ENCODE data around the gene C1orf94.
A peak's percentile ranks its signal among the peaks of the same experiment; 100 is the strongest.
"Not testable (repeated sequence)": the region's sequence is repeated elsewhere in the genome, so short reads cannot be mapped to it uniquely, and the experiment has no call there.

The C1orf94 gene

GRCh38 chr1:34165422-34165921 is 11.2 kb upstream of the C1orf94 start:
- no peaks in the 10 kb centered on the region for H3K36me3 ChIP-seq (ENCODE audit: insufficient read depth, low read length)
- peak overlapping the region; percentile 85; the same call in 1 of the 2 replicates for H3K27ac ChIP-seq (ENCODE audit: low read depth, low read length)
- peaks cover 21% of the 10 kb centered on the region for H3K4me1 ChIP-seq (ENCODE audit: insufficient read depth, low read length)
- H3K27me3 ChIP-seq (ENCODE audit: insufficient read depth, low read length): peaks cover 45% of the 10 kb centered on the region; the same call in 1 of the 2 replicates
- H3K9me3 ChIP-seq (ENCODE audit: insufficient read depth, low read depth, low read length): no peaks in the 10 kb centered on the region
- H3K9ac ChIP-seq (ENCODE audit: low read depth, low read length): peak overlapping the region; percentile 76; the same call in 1 of the 2 replicates
- WGBS: 1% methylated on average over 7 of the region's 13 CpGs
- peak overlapping the region; percentile 60 for H3K4me3 ChIP-seq (ENCODE audit: low read length)

GRCh38 chr1:34166191-34166624 is 10.5 kb upstream of the C1orf94 start:
- H3K9me3 ChIP-seq (ENCODE audit: insufficient read depth, low read depth, low read length): no peaks in the 10 kb centered on the region

GRCh38 chr1:34166625-34167361 is 9.9 kb upstream of the C1orf94 start:
- peak overlapping the region; percentile 92; the same call in 1 of the 2 replicates for H3K27ac ChIP-seq (ENCODE audit: low read depth, low read length)

More at GRCh38 chr1:34166191-34166624, 10.5 kb upstream of the C1orf94 start:
- peaks cover 21% of the 10 kb centered on the region for H3K4me1 ChIP-seq (ENCODE audit: insufficient read depth, low read length)
- peak overlapping the region; percentile 92; the same call in 1 of the 2 replicates for H3K27ac ChIP-seq (ENCODE audit: low read depth, low read length)
- WGBS: under 1% methylated on average over 27 of the region's 27 CpGs
- H3K36me3 ChIP-seq (ENCODE audit: insufficient read depth, low read length): no peaks in the 10 kb centered on the region
- H3K27me3 ChIP-seq (ENCODE audit: insufficient read depth, low read length): peaks cover 45% of the 10 kb centered on the region; the same call in 1 of the 2 replicates
- peak overlapping the region; percentile 33; the same call in 1 of the 2 replicates for H3K9ac ChIP-seq (ENCODE audit: low read depth, low read length)
- peak overlapping the region; percentile 60 for H3K4me3 ChIP-seq (ENCODE audit: low read length)

GRCh38 chr1:34167389-34167788 is 9.3 kb upstream of the C1orf94 start:
- peaks cover 22% of the 10 kb centered on the region for H3K4me1 ChIP-seq (ENCODE audit: insufficient read depth, low read length)
- peak overlapping the region; percentile 75 for H3K9ac ChIP-seq (ENCODE audit: low read depth, low read length)
- H3K27me3 ChIP-seq (ENCODE audit: insufficient read depth, low read length): peaks cover 45% of the 10 kb centered on the region; the same call in 1 of the 2 replicates
- H3K9me3 ChIP-seq (ENCODE audit: insufficient read depth, low read depth, low read length): no peaks in the 10 kb centered on the region
- 20% methylated on average over 13 of the region's 13 CpGs for WGBS
- H3K27ac ChIP-seq (ENCODE audit: low read depth, low read length): peak overlapping the region; percentile 92; the same call in 1 of the 2 replicates
- H3K4me3 ChIP-seq (ENCODE audit: low read length): peak overlapping the region; percentile 60
- no peaks in the 10 kb centered on the region for H3K36me3 ChIP-seq (ENCODE audit: insufficient read depth, low read length)

More at GRCh38 chr1:34166625-34167361, 9.9 kb upstream of the C1orf94 start:
- Histone ChIP-seq H3K9ac (ENCODE audit: low read depth, low read length) (peak overlapping the region; percentile 75), H3K36me3 (ENCODE audit: insufficient read depth, low read length) (no peaks in the 10 kb centered on the region), H3K27me3 (ENCODE audit: insufficient read depth, low read length) (peaks cover 45% of the 10 kb centered on the region; the same call in 1 of the 2 replicates), H3K4me3 (ENCODE audit: low read length) (peak overlapping the region; percentile 60), H3K4me1 (ENCODE audit: insufficient read depth, low read length) (peaks cover 21% of the 10 kb centered on the region), H3K9me3 (ENCODE audit: insufficient read depth, low read depth, low read length) (no peaks in the 10 kb centered on the region)
- 2% methylated on average over 21 of the region's 24 CpGs for WGBS

- 94% methylated on average over 6 of the region's 6 CpGs for WGBS
- no peak overlapping the region for H3K27ac ChIP-seq (ENCODE audit: low read depth, low read length)
- H3K36me3 ChIP-seq (ENCODE audit: insufficient read depth, low read length): no peaks in the 10 kb centered on the region
- H3K9ac ChIP-seq (ENCODE audit: low read depth, low read length): no peak overlapping the region
- H3K4me1 ChIP-seq (ENCODE audit: insufficient read depth, low read length): peaks cover 35% of the 10 kb centered on the region
- peaks cover 22% of the 10 kb centered on the region for H3K27me3 ChIP-seq (ENCODE audit: insufficient read depth, low read length)
- no peaks in the 10 kb centered on the region for H3K9me3 ChIP-seq (ENCODE audit: insufficient read depth, low read depth, low read length)
- no peak overlapping the region for H3K4me3 ChIP-seq (ENCODE audit: low read length)
These were observed 963 bp upstream of the C1orf94 start for GRCh38 chr1:34175744-34176143.

- Histone ChIP-seq H3K9ac (ENCODE audit: low read depth, low read length) (no peak overlapping the region), H3K4me3 (ENCODE audit: low read length) (no peak overlapping the region), H3K27ac (ENCODE audit: low read depth, low read length) (no peak overlapping the region), H3K27me3 (ENCODE audit: insufficient read depth, low read length) (peaks cover 22% of the 10 kb centered on the region), H3K4me1 (ENCODE audit: insufficient read depth, low read length) (peaks cover 28% of the 10 kb centered on the region), H3K36me3 (ENCODE audit: insufficient read depth, low read length) (no peaks in the 10 kb centered on the region), H3K9me3 (ENCODE audit: insufficient read depth, low read depth, low read length) (no peaks in the 10 kb centered on the region)
- 93% methylated on average over 2 of the region's 2 CpGs for WGBS
These were observed 1.4 kb downstream of the C1orf94 start for GRCh38 chr1:34178072-34178471.

- not testable (repeated sequence) for H3K9me3 ChIP-seq (ENCODE audit: insufficient read depth, low read depth, low read length); H3K9ac ChIP-seq (ENCODE audit: low read depth, low read length); H3K27ac ChIP-seq (ENCODE audit: low read depth, low read length); H3K4me3 ChIP-seq (ENCODE audit: low read length); H3K27me3 ChIP-seq (ENCODE audit: insufficient read depth, low read length); H3K36me3 ChIP-seq (ENCODE audit: insufficient read depth, low read length)
- H3K4me1 ChIP-seq (ENCODE audit: insufficient read depth, low read length): peaks cover 34% of the 10 kb centered on the region
- 97% methylated on average over 4 of the region's 4 CpGs for WGBS
These were observed 6.7 kb downstream of the C1orf94 start for GRCh38 chr1:34183381-34183780.

GRCh38 chr1:34186741-34187494 is 10.2 kb downstream of the C1orf94 start:
- Histone ChIP-seq H3K36me3 (ENCODE audit: insufficient read depth, low read length) (no peaks in the 10 kb centered on the region), H3K4me3 (ENCODE audit: low read length) (no peak overlapping the region), H3K27me3 (ENCODE audit: insufficient read depth, low read length) (no peaks in the 10 kb centered on the region), H3K9me3 (ENCODE audit: insufficient read depth, low read depth, low read length) (peaks cover 8% of the 10 kb centered on the region), H3K9ac (ENCODE audit: low read depth, low read length) (no peak overlapping the region), H3K27ac (ENCODE audit: low read depth, low read length) (no peak overlapping the region), H3K4me1 (ENCODE audit: insufficient read depth, low read length) (peaks cover 23% of the 10 kb centered on the region)
- 89% methylated on average over 12 of the region's 12 CpGs for WGBS

- peaks cover 33% of the 10 kb centered on the region for H3K4me1 ChIP-seq (ENCODE audit: insufficient read depth, low read length)
These were observed 11.7 kb downstream of the C1orf94 start for GRCh38 chr1:34188418-34188817.

GRCh38 chr1:34188985-34189384 is 12.3 kb downstream of the C1orf94 start:
- 78% methylated on average over 4 of the region's 4 CpGs for WGBS
- Histone ChIP-seq H3K4me3 (ENCODE audit: low read length) (0 out of 2 replicates have a peak overlapping the region, but pooled peaks have one; percentile 5), H3K27ac (ENCODE audit: low read depth, low read length) (peak overlapping the region; percentile 57; the same call in 1 of the 2 replicates), H3K9ac (ENCODE audit: low read depth, low read length) (no peak overlapping the region), H3K4me1 (ENCODE audit: insufficient read depth, low read length) (peaks cover 33% of the 10 kb centered on the region), H3K27me3 (ENCODE audit: insufficient read depth, low read length) (no peaks in the 10 kb centered on the region), H3K36me3 (ENCODE audit: insufficient read depth, low read length) (no peaks in the 10 kb centered on the region), H3K9me3 (ENCODE audit: insufficient read depth, low read depth, low read length) (peaks cover 8% of the 10 kb centered on the region)

More at GRCh38 chr1:34188418-34188817, 11.7 kb downstream of the C1orf94 start:
- Histone ChIP-seq H3K9ac (ENCODE audit: low read depth, low read length) (no peak overlapping the region), H3K27me3 (ENCODE audit: insufficient read depth, low read length) (no peaks in the 10 kb centered on the region), H3K9me3 (ENCODE audit: insufficient read depth, low read depth, low read length) (peaks cover 8% of the 10 kb centered on the region), H3K4me3 (ENCODE audit: low read length) (0 out of 2 replicates have a peak overlapping the region, but pooled peaks have one; percentile 5), H3K36me3 (ENCODE audit: insufficient read depth, low read length) (no peaks in the 10 kb centered on the region), H3K27ac (ENCODE audit: low read depth, low read length) (peak overlapping the region; percentile 57; the same call in 1 of the 2 replicates)
- WGBS: 1% methylated on average over 8 of the region's 8 CpGs

Measured in HUES64 (cell line).